ENCODE data around the gene RFLNA.

The RFLNA gene

DNA sequence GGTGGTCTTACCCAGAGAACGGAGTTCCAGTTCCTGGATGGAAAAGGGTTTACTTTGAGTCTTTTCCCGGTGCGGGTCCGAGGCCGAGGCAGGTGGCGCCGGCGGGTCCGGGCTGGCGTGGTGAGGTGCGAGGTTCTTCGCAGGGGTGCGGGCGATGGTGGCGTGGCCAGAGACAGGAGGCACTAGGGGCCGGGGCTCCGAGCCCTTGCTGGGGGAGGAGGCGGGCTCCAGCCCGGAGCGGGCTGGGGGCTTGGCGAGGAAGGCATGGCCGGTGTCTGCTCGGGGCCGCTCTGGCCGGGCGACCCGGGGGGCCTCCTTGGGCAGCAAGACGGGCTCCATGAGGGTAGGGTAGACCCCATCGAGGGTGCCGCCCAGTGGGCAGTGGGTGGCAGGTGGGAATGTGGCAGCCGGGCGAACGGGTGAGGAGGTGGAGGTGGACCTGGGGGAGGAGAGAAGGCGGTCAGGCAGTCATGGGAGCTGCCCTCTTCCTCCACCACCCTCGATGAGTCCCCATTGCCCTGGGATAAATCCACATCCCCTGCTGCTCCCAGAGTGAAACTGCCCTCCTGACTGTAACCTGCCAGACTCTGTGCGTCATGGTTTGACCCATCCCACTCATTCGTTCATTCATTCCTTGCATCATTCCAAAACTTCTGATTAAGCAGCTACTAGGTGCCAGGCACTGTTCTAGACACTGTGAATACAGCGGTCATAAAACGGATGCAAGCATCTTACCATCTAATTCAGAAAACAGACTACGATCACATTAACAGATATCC lies 42.0 kb downstream of the RFLNA start:
- DNase-seq (ENCODE audit: low read depth in 2 of 2), result no peak

DNA sequence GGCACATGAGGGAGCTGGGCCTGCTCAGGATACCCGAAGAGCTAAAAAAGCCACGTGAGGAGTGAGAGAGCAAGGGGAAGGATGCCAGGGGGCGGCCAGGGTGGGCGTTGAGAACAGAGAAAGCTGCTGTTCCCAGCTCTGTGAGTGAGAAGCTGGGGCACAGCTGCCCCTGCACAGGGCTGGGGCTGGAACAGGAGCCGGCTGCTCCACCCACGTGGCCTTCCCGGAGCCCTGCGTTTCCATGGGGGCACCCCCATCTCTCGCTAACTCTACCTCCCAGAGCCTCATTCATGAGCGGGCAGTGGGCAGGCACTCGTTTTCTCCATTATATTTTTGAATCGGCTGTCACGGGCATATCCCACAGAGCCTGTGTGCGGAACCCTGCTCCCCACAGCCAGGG lies 42.7 kb downstream of the RFLNA start:
- DNase-seq (ENCODE audit: low read depth in 2 of 2), result no peak

- DNase-seq (ENCODE audit: low read depth in 2 of 2), result no peak
Observed at GRCh38 chr12:124338448-124338847, 43.6 kb downstream of the RFLNA start.

DNA sequence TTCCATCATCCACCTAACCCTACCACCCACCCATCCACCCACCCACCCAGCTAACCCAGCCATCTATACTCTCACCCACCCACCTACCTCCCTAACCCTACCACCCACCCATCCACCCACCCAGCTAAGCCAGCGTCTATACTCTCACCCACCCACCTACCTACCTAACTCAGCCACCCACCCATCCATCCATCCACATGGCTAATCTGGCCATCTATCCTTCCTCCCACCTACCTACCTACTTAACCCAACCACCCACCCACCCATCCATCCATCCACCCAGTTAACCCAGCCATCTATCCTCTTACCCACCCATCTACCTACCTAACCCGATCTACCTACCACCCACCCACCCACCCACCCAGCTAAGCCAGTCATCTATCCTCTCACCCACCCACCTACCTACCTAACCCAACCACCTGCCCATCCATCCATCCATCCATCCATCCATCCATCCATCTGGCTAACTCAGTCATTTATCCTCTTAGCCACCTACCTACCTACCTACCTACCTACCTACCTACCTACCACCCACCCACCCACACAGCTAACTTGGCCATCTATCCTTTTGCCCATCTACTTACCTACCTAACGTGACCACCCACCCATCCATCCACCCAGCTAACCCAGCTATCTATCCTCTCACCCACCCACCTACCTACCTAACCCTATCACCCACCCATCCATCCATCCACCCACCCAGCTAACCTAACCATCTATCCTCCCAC lies 44.1 kb downstream of the RFLNA start:
- DNase-seq (ENCODE audit: low read depth in 2 of 2), result no peak

DNA sequence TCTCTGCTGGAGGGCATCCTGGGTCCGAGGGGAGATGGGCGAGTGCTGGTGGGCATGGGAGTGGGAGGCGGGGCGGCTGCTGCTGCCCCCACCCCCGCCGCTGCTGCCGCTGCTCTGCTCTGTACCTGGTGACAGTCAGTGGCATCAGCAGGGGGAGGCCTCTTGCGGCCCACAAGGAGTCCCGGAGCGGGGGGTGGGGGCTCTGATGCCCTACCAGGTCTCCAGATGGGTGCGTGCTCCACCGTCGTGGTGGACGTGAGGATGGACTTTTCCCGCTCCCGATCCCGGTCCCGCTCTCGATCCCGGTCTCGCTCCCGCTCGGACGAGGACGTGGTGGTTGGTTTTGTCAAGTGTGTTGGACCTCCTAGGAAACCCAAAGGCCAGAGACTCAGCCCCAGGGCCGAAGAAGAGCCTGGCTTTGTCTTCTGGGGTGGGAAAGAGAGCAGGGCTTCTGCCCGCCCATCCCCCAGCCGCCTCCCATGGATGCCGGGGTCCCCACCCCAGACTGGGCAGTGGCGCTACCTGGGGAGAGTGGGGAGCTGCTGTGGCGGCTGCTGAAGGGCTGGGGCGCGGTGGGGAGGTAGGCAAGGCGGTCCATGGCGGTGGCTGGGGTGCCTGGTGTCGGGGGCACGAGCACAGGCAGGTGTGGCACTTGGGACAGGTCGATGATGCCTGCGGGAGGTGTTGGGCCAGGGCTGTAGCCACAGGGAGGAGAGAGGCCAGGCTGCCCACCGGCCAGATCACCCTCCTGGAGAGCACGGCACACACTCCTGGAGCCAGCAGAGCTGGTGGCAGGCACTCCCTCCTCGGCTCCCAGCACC lies 45.4 kb downstream of the RFLNA start:
- no peak for DNase-seq (ENCODE audit: low read depth in 2 of 2)

GRCh38 chr12:124341645-124342069 lies 46.8 kb downstream of the RFLNA start:
- no peak for DNase-seq (ENCODE audit: low read depth in 2 of 2)

DNA sequence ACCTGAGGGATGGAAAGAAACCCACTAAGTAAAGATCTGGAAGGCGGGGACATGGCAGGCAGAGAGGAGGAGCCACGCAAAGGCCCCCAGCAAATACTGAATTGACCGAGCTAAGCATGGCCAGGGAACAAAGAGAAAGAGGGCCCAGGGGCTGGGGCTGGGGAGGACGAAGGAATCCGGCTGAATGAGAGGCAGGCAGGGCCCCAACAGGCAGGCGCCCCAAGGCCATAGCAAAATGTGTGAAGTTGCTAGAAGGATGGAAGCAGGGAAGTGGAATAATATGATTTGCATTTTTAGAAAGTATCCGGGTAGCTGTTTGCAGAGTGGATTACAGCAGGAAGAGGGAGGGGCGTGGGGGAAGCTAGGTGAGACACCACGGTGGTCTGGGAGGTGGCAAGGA lies 49.1 kb downstream of the RFLNA start:
- DNase-seq (ENCODE audit: low read depth in 2 of 2), result no peak

- DNase-seq (ENCODE audit: low read depth in 2 of 2), result no peak
Observed at GRCh38 chr12:124344526-124344925, 49.6 kb downstream of the RFLNA start.

DNA sequence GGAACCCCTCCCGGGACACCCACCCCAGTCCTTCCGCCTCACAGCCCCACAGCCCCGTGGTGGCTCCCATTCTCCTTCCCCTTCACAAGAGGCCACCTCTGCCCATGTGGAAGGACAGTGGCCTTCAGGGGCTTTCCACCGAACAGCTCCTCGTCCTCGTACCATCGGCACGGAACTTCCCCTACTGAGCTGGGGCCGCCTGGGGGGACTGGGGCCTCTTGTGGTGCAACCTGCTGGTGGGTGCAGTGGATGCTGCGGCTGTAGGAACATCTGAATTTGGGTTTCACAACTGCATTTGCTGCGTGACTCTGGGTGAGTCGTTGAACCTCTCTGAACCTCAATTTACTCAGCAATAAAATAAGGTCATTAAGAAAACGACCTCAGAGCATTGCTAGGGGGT lies 50.9 kb downstream of the RFLNA start:
- no peak for DNase-seq (ENCODE audit: low read depth in 2 of 2)

DNA sequence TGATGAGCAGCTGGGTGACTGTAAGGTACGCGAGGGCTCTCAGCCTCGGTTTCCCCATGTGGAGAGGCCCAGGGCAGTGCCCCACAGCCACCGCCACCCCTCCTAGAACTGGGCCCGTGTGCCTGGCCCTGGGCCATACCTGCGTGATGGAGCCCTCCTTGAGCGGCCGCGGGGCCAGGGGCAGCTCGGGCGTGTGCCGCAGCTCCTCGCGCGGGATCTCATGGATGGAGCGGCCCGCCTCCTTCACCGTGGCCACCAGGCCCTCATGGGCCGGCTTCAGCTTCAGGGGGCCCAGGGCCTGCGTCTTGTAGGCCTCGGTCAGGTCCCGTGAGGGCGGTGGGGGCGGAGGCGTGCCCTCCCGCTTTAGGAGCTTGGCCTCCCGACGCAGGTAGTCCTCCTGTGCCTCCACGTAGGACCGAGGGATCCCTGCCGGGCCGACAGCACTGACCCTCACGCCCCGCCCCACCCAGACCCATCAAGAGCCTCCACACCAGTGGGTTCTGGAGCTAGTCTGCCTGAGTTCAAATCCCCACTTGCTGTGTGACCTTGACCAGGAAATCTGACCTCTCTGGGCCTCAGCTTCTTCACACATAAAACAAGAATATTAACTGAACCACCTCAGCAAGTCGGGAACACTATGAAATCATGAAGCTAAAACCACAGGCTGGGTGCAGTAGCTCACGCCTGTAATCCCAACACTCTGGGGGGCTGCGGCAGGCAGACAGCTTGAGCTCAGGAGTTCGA lies 51.7 kb downstream of the RFLNA start:
- DNase-seq (ENCODE audit: low read depth in 2 of 2), result no peak

DNA sequence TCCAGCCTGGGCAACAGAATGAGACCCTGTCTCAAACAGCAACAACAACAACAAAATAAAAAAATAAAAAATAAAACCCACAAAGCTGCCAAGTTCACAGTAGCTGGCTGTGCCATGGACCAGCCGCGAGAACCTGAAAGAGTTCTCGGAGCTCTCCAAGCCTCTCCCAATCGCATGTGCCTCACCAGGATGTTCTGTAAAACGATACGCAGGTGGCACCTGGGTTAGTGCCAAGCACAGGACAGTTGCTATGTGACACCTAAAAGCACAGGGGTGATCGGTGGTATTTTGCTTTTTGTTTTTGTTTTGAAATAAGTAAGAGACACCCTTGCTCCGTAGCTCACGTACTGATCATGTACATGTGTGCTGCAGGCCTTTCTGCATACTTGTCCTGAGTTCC lies 52.4 kb downstream of the RFLNA start:
- no peak for DNase-seq (ENCODE audit: low read depth in 2 of 2)

DNA sequence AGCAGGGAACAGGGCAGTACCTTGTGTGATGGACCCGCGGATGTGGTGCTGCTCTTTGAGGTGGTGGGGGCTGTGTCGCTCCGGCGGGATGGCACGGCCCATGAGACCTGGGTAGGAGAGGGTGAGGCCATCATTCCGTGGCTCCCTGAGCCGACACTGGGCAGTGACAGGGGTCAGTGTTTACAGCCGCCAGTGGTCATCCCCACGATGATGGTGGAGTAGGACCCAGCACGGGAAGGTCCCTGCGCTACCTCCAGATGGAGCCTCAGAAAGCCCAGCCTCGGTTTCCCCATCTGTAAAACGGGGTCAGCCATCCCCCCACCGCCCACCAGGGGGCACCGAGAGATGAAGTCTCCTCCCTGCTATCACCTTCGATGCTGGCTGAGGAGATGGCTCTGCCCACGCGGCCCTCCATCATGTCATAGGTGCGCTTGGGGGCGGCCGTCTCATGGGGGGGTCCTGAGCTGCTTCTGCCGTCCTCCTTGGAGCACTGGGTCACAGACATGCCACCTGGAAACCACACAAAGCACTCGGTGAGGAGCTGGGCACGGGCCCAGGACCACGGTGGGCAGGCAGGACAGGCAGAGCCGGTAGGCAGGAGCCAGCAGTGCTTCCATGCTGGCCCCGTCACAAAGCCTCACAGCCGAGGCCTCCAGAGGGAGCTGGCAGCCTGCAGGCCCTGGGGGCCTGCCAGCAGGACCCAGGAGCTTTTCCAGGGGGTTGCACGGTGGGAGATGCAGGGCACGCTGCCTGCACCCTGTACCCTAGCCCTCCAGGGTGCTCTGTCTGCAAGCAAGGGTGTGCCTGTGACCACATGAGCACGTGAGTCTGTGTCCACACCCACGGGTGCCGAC lies 53.1 kb downstream of the RFLNA start:
- DNase-seq (ENCODE audit: low read depth in 2 of 2), result peak; percentile 5 to 9

DNA sequence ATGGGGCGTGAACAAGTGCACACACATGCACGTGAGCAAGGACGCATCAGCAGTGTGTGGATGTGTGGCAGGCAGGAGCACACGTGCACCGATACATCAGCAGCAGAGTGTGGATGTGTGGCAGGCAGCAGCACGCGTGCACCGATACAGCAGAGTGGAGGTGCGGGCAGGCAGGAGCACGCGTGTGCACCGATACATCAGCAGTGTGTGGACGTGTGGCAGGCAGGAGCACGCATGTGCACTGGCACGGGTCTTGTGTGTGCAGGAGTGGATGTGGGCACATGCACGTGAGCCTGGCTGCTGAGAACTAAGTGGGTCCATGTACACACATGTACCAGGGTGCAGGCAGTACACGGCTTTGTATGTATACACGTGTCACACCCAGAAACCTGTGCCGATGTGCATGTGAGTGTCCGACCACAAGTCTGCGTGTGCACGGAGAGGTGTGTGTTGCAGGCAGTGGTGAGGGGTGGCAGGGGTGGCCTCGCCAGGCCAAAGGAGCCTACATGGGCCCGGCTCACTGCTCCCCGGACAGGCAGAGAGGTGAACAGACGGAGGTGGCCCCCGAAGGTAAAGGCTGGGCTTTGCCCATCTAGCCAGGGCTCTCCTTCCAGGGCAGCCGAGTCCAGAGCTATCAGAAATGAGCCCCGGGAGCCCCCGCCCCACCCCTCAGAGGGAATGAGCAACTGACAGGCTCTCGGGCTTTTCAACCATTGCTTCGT lies 53.9 kb downstream of the RFLNA start:
- DNase-seq (ENCODE audit: low read depth in 2 of 2), result no peak

DNA sequence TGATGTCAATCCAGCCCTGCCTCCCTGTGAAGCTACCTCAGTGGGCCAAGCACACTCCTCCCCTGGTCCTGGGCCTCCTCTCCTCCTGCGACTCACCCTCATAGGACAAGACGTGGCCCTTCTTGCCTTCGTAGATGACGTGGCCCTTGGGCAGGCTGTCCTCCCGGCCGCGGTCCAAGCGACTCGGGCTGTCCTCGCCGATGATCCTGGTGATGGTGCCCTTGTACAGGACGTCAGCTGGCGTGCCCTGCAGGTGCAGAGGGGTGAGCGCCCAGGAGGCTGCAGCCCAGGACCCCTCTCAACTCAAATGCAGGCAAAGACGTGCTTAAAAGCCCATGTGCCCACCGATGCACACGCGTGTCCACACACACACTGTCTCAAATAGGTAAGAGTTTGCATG lies 55.6 kb downstream of the RFLNA start:
- DNase-seq (ENCODE audit: low read depth in 2 of 2), result no peak

DNA sequence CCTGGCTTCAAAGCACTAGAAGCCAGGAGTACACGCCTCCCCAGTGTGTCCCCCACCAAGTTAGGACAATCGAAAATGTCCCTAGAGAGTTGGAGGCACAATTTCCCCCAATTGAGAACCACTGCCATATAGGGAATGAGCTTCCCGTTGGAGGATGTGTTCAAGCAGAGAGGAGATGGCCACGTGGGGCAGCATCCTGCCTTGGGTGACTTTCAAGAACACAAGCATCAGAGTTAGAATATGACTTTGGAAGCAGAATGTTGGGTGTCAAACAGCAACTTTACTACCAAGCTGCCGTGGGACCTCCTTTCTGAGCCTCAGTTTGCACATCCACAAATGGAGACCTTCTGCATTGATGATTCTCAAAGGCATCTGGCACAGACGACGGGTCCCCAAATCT lies 56.5 kb downstream of the RFLNA start:
- no peak for DNase-seq (ENCODE audit: low read depth in 2 of 2)

GRCh38 chr12:124352257-124352656 lies 57.4 kb downstream of the RFLNA start:
- no peak for DNase-seq (ENCODE audit: low read depth in 2 of 2)

GRCh38 chr12:124352839-124353238 lies 57.9 kb downstream of the RFLNA start:
- DNase-seq (ENCODE audit: low read depth in 2 of 2), result no peak

DNA sequence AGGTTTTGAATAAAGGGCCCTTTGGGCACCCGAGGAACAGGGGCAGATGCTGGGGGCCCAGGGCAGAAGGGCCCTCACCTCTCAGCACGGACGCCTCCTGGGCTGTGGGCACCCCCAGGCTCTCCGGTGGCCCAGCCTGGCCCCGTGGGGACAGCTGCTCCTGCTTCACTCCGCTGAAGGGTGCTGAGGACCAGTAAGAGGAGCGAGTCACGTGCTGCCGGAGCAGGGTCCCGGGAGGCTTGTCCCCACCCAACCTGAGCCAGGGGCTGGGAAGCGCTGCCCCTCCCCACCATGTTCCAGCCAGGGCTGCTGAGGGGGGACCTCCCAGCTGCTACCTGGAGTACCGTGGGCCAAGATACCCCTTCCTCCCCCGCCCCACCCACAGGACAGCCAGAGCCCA lies 59.5 kb downstream of the RFLNA start:
- no peak for DNase-seq (ENCODE audit: low read depth in 2 of 2)

- no peak for DNase-seq (ENCODE audit: low read depth in 2 of 2)
Observed at GRCh38 chr12:124356221-124356620, 61.3 kb downstream of the RFLNA start.

DNA sequence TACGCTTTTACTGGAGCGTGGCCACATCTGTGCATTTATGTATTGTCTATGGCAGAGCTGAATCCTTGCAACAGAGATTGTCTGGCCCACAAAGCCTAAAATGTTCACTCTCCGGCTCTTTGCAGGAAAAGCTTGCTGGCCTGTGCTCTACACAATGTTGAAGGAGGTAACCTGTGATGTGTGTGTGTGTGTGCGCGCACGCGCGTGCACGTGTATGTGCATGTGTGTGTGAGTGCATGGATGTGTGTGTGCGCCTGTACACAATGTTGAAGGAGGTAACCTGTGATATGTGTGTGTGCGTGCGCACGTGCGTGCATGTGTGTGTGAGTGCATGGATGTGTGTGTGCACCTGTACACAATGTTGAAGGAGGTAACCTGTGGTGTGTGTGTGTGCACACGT lies 62.7 kb downstream of the RFLNA start:
- DNase-seq (ENCODE audit: low read depth in 2 of 2), result no peak
